ENCODE measurements around the gene PIP4K2B. TPM values are rescaled to one million over a fixed set of nuclear protein-coding genes. Genes with fewer than 3 reads are reported as not detected.
A peak's percentile ranks its signal among the peaks of the same experiment; 100 is the strongest.

PIP4K2B gene
- total RNA-seq, 1 experiment from 2014 or later: 28.0 TPM

- Histone ChIP-seq H3K9me3 (ENCODE audit: low read depth, low read length, poor library complexity, severe bottlenecking) (no peaks in the 10 kb centered on the region), H3K4me3 (ENCODE audit: low read depth, low read length, poor library complexity, severe bottlenecking) (peak overlapping the region; percentile 86), H3K27me3 (replicated peaks; ENCODE audit: insufficient read depth, low read depth, low read length, poor library complexity) (no peaks in the 10 kb centered on the region), H3K4me1 (ENCODE audit: insufficient read depth, low read length, poor library complexity, severe bottlenecking) (peaks cover 28% of the 10 kb centered on the region), H3K27ac (ENCODE audit: low read depth, low read length, poor library complexity, severe bottlenecking) (peak overlapping the region; percentile 81), H3K36me3 (ENCODE audit: insufficient read depth, low read length, poor library complexity, severe bottlenecking) (no peaks in the 10 kb centered on the region)
- BruUV-seq (replicated peaks): no TSS peak
- DNase-seq (ENCODE audit: low spot score): peak; percentile 37
- ChIA-PET POLR2A (ENCODE audit: low non-redundant PET) (no interaction called here), CTCF (no interaction called here)
- intact Hi-C loops (cut with micrococcal nuclease; ENCODE audit: unreplicated experiment): no loop called here
- TF ChIP-seq CTCF (conservative IDR thresholded peaks at IDR 0.05; ENCODE audit: low read depth, low read length) (no peak), EZH2 (IDR thresholded peaks at IDR 0.05; ENCODE audit: borderline replicate concordance, low read depth, low read length, poor library complexity, severe bottlenecking) (no peak)
Measured at GRCh38 chr17:38747463-38748148, 51.8 kb downstream of the PIP4K2B start.

DNA sequence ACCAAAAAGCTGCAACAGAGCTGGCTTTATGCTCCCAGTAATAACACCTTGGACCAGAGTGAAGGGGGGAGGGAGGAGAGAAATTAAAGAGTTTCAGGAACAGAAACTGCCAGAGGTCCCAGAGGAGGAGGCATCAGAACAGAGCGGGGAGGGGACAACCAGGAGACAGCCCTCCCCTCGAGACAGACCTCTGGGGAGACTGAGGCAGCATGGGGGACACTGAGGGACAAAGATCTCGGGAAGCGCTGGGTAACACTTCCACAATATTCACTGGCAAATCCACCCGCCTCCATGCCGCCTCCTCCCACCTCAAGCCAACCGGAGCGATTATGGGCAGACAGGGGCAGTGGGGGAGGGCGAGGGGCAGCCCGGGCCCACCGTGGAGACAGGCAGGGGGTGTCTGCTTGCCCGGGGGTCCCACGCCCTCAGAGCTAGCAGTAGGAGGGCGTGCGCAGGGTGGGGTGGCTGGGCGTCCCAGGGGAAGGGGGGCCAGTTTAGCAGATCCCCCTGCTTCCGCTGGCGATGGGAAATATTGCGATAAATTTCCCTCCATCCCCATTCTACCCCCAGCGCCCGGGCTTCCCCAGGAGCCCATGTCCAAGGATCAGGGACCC, 52.4 kb downstream of the PIP4K2B start:
- no TSS peak for BruUV-seq (replicated peaks)
- no peaks in the 10 kb centered on the region for H3K36me3 ChIP-seq (ENCODE audit: insufficient read depth, low read length, poor library complexity, severe bottlenecking)
- H3K4me1 ChIP-seq (ENCODE audit: insufficient read depth, low read length, poor library complexity, severe bottlenecking): peaks cover 33% of the 10 kb centered on the region
- no peak for TF ChIP-seq CTCF (conservative IDR thresholded peaks at IDR 0.05; ENCODE audit: low read depth, low read length)
- no peak for TF ChIP-seq EZH2 (IDR thresholded peaks at IDR 0.05; ENCODE audit: borderline replicate concordance, low read depth, low read length, poor library complexity, severe bottlenecking)
- DNase-seq (ENCODE audit: low spot score): no peak
- ChIA-PET POLR2A (ENCODE audit: low non-redundant PET) (no interaction called here), CTCF (interaction anchor here (1.2 kb wide), 1 partner anchor 12 kb away, joined by 3 read pairs; no protein-coding TSS in a partner anchor)
- no peaks in the 10 kb centered on the region for H3K27me3 ChIP-seq (replicated peaks; ENCODE audit: insufficient read depth, low read depth, low read length, poor library complexity)
- no peaks in the 10 kb centered on the region for H3K9me3 ChIP-seq (ENCODE audit: low read depth, low read length, poor library complexity, severe bottlenecking)
- peak overlapping the region; percentile 81 for H3K27ac ChIP-seq (ENCODE audit: low read depth, low read length, poor library complexity, severe bottlenecking)
- intact Hi-C loops (cut with micrococcal nuclease; ENCODE audit: unreplicated experiment): no loop called here
- H3K4me3 ChIP-seq (ENCODE audit: low read depth, low read length, poor library complexity, severe bottlenecking): peak overlapping the region; percentile 86

DNA sequence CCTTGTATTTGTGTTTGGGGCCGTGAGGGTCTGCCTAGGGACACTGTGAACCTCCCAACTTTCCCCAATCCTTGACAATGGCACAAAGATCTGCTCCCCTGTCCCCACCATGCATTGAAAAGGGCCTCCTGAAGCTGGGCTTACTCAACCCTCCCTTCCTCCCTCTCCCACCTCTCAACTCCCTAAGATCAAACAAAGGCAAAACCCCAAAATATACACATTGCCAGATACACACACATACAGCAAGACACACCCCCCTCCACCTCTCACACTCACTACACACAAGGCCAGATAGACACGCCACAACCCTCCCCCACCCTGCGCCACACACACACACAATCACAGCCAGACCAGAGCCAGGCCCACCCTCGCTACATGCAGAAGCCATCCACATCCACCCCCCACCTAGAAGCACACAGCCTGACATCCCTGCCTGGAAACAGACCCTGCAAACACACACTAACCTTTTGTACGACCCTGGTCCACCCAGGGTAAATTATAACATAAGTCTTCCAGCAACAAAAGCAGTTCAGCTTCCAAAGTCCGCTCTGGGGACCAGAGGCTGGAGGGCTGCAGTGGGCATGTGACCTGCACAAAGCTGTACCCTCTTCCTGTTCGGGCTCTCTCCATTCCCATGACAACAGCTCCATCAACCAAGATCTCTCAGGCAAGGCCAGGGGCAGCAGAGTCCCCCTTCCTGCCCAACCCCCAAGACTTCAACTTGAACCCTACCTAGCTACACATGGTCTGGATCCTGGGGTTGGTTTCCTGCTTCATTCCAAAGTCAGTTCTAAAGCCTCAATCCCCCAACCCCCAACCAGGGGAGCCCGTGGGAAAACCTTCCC, 53.1 kb downstream of the PIP4K2B start:
- no peak for TF ChIP-seq EZH2 (IDR thresholded peaks at IDR 0.05; ENCODE audit: borderline replicate concordance, low read depth, low read length, poor library complexity, severe bottlenecking)
- TF ChIP-seq CTCF (conservative IDR thresholded peaks at IDR 0.05; ENCODE audit: low read depth, low read length): no peak
- ChIA-PET POLR2A (ENCODE audit: low non-redundant PET) (no interaction called here), CTCF (interaction anchor here (1.2 kb wide), 1 partner anchor 11 kb away, joined by 3 read pairs; no protein-coding TSS in a partner anchor)
- intact Hi-C loops (cut with micrococcal nuclease; ENCODE audit: unreplicated experiment): no loop called here
- H3K36me3 ChIP-seq (ENCODE audit: insufficient read depth, low read length, poor library complexity, severe bottlenecking): no peaks in the 10 kb centered on the region
- peaks cover 31% of the 10 kb centered on the region for H3K4me1 ChIP-seq (ENCODE audit: insufficient read depth, low read length, poor library complexity, severe bottlenecking)
- H3K4me3 ChIP-seq (ENCODE audit: low read depth, low read length, poor library complexity, severe bottlenecking): peak overlapping the region; percentile 86
- no peaks in the 10 kb centered on the region for H3K27me3 ChIP-seq (replicated peaks; ENCODE audit: insufficient read depth, low read depth, low read length, poor library complexity)
- peak overlapping the region; percentile 81 for H3K27ac ChIP-seq (ENCODE audit: low read depth, low read length, poor library complexity, severe bottlenecking)
- no peak for DNase-seq (ENCODE audit: low spot score)
- TSS peak; percentile 68 for BruUV-seq (replicated peaks)
- no peaks in the 10 kb centered on the region for H3K9me3 ChIP-seq (ENCODE audit: low read depth, low read length, poor library complexity, severe bottlenecking)
